Measurements from ENCODE around the gene CDK14.

GRCh38 chr7:90592033-90592432, 4.1 kb upstream of the CDK14 start:
- TF ChIP-seq CTCF (conservative IDR thresholded peaks at IDR 0.05), result no peak
- TF ChIP-seq EZH2 (IDR thresholded peaks at IDR 0.05; ENCODE audit: low read depth), result no peak
